RPMI7951 (cell line): ENCODE data around the gene STON1. TPM values are rescaled to one million over a fixed set of nuclear protein-coding genes. Genes with fewer than 3 reads are reported as not detected.
"Not testable (repeated sequence)": the region's sequence is repeated elsewhere in the genome, so short reads cannot be mapped to it uniquely, and the experiment has no call there.

ENCODE experiments used
- DNase-seq: peaks from one replicate; pipeline ENCODE4 v3.0.0-alpha.2; 2012; ENCODE audit warnings: low read depth
- total RNA-seq: library from RNA; depleted of rRNA; stranded (reverse); fragments of >200 nt; shearing (Covaris generic); gene quantifications from 2 replicates; pipeline ENCODE4 v1.2.3, GENCODE V29; 2014

Gene STON1
- total RNA-seq, 1 experiment from 2014 or later = 7.0 TPM

DNA sequence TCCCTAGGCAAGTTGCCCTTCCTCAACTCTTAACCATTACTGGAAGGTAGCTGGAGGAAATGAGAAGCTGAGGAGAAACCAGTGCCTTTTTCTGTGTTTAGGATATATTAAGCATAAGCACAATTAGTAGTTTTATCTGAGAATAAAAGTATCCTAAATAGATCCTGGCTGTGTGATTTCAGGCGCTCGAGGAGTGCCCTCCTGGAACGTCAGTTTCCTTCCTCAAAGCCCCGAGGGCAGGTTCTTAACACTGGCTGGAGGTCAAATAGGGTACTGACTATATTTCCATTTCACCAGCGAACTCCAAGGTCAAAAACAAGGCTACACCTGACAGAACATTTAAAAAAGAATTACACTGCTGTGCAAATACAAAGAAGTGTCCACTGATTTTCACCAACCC, 1.5 kb upstream of the STON1 start:
- no peak for DNase-seq

DNA sequence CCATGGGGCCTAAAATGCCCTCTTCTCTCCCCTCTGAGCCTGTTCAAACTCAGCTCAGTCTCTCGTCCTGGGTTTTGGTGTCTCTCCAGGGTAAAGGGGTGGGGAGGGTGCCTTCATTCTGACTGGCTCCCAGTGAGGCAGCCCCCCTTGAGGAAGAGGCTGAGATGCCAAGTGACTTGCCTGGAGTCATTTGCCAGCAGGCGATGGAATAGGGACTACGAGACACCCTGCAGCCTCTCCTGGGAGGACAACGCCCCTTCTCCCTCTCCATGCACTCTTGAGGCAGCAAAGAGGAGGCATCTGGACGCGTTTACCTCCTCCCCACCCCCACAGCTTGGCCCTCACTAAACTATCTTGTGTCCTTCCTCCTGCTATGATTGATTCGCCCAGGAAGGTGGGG, 760 bp upstream of the STON1 start:
- no peak for DNase-seq

DNA sequence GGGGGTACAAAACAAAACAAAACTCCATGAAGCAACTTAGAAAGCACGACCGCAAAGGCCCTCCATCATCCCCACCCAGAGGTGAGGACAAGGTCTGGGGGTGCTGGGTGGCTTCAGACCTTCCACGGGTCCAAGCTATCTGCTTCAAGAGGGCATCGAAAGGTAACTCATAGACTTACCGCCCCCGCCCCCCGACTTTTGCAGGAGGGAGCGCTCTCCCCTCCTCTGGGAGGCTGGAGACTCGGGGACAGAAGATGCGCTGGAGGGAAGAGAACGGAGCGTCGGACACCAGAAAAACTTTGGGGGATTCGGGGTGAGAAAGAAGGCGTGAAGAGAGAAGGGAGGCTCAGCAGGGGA, 300 bp upstream of the STON1 start:
- DNase-seq = no peak

GRCh38 chr2:48531141-48531648, 1.2 kb downstream of the STON1 start:
- DNase-seq = peak; percentile 96

DNA sequence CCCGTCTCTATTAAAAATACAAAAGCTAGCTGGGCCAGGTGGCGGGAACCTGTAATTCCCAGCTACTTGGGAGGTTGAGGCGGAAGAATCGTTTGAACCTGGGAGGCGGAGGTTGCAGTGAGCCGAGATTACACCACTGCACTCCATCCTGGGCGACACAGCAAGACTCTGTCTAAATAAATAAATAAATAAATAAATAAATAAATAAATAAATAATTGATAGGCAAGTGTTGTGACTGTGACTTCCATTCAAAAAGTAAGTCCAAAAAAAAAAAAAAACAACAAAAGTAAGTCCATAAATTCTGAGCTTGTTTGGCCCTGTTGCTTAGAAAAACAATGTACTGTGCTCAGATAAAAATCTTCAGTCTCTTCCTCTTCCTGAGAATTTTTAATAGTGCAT, 2.2 kb downstream of the STON1 start:
- no peak for DNase-seq

DNA sequence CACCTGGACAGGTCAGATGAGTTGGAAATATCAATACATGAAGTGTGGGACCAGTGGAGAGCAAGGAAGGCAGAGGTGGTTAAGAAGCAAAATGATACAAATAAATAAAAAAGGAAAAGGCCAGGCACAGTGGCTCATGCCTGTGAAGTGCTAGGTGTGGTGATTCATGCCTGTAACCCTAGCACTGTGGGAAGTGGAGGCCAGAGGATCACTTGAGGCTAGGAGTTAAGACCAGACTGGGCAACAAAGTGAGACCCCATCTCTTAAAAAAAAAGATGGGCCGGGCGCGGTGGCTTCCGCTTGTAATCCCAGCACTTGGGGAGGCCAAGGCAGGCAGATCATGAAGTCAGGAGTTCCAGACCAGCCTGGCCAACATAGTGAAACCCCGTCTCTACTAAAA, 2.9 kb downstream of the STON1 start:
- DNase-seq = no peak

- DNase-seq = no peak
Measured at GRCh38 chr2:48534781-48535180, 4.8 kb downstream of the STON1 start.

DNA sequence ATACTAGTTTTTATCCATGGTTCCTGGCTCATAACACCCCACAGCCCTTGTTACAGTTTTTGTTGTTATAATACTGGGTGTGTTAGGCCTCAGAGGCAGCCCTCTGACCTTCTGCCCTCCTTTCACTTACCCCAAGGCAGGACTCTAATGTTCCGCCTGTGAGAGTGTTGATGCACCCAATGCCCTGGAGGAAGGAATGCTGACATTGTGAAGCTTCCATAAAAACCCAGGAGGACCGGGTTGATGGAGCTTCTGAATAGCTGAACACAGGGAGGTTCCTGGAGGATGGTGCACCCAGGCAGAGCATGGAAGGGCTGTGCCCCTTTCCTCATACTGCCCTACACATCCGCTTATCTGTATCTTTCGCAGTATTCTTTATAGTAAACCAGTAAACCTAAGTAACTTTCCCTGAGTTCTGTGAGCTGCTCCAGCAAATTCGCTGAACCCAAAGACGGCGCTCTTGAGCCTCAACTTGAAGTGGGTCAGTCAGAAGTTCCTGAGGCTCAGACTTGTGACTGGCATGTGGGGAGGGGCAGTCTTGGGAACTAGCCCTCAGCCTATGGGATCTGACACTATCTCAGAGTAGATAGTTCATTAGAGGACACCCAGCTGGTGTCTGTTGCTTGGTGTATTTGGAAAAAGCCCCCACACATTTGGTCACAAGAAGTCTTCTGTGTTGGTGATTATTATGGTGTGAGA, 10.4 kb downstream of the STON1 start:
- no peak for DNase-seq

- no peak for DNase-seq
Measured at GRCh38 chr2:48541666-48542389, 11.9 kb downstream of the STON1 start.

GRCh38 chr2:48543895-48544294, 13.9 kb downstream of the STON1 start:
- no peak for DNase-seq

DNA sequence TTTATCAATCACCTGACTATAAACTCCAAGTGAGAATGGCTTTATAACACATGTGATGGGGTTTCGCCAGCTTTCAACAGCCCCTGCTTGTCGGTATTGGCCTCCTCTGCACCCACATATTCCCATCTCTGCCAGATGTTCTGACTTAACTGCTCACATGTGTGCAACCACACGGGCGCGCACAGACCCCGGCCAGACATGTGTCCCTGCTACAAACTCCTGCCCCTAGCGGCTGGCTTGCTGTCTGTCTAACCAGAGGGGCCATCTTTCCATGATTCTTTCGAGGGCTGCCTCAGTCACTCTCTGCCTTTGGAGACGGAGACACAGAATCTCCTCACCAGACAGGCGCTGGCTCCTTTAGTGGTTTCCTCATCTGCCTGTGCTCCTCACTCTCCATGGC, 15.3 kb downstream of the STON1 start:
- DNase-seq = no peak

DNA sequence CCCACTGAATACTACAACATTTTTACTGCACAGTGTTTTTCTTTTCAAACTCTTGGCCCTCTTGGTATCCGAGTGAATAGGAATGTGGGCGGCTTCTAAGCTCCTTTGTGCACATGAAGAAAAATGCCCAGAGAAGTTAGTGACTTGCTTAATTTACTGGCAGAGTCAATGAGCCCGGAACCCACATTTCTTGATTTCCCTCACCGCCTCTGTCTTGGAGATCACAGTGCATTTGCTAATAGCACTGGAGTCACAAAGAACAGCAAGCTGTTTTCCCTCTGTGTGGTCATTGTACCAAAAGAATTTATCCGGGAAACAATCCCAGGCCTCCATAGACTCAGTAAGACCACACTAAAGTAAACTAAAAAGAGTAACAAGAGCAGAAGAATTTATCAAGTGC, 18.9 kb downstream of the STON1 start:
- DNase-seq = no peak

DNA sequence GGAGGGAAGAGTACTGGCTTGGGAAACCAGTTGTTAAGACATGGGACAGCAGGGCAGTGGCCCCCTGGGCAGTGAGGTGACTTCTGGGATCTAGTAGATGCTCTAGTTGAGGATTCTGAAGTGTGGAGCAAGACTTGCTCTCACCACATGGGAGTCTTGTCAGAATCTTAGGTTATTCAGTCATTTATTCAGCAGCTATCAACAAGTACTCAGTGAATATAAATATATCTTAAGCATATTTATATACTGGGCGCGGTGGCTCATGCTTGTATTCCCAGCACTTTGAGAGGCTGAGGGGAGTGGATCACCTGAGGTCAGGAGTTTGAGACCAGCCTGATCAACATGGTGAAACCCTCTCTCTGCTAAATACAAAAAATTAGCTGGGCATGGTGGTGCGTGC, 20.0 kb downstream of the STON1 start:
- no peak for DNase-seq

DNA sequence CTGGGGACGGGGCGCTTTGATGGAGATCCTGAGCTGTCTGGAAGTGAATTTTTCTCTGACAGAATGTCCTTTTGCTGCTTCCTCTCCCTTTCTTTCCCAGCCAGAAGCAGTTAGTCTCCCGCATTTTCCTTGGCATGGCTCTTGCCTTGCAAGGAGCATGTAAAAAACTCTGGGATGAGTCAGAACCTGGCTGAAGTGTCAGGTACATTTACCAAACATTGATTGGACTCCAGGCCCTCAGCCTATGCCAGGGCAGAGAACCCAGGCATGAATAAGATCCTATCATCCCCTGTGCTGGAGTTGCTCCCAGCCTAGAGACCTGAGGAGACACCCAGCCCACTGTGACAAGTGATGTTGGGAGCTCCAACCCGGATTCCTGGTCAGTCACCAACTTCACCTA, 21.6 kb downstream of the STON1 start:
- DNase-seq = no peak

DNA sequence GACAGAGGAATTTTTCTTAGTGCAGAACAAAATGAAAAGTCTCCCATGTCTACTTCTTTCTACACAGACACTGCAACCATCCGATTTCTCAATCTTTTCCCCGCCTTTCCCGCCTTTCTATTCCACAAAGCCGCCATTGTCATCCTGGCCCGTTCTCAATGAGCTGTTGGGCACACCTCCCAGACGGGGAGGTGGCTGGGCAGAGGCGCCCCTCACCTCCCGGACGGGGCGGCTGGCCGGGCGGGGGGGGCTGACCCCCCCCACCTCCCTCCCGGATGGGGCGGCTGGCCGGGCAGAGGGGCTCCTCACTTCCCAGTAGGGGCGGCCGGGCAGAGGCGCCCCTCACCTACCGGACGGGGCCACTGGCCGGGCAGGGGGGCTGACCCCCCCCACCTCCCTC, 25.1 kb downstream of the STON1 start:
- not testable (repeated sequence) for DNase-seq

DNA sequence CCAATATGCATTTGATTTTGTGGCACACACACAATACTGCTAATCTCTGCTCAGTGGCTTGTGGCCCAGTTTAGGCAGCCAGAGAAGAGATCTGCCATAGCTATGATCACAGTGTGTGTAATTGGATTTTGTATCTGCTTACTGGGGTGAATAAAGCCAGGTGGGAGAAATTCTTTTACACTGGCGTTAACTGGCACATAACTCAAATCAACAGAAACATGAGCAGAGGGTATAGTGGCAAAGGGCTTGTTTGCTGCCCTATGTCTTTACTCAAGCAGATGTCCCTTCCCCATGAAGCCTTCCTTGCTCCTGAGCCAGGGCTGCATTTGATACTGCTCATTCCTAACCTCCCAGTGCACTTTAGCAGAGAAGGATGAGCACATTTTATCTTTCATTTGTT, 28.5 kb downstream of the STON1 start:
- DNase-seq = no peak

DNA sequence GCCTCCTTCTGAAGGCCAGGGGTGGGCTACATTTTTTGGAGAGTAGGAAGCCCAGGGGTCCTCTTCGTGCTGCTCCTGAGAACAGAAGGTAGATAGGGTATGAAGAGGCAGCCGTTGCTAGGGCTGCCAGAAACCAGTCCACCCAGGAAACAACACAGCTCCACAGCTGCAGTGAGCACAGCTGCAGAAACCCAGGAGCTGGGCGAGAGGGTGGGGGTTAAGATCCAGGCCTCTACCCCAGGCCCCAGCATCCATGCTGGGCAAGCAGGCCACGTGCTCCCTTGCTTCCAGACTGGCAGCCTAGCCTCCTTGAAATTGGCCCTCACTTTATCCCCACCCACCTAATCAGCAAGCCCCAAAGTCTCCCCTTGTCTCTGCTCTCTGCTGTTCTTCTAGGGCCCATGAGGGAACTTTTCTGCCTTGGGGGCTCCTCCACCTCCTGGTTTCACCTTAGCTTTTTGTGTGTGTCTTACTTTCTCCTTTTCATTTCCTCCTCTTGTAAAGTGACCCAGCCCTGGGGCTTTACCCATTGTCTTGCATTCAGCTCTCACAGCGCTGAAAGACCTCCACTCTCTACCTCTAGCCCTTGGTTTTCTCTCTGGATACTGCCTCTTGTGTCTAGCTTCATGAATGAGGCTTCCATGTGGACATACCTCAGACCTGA, 30.7 kb downstream of the STON1 start:
- no peak for DNase-seq

- DNase-seq = no peak
Measured at GRCh38 chr2:48562281-48562680, 32.3 kb downstream of the STON1 start.

- DNase-seq = peak; percentile 41
Measured at GRCh38 chr2:48566592-48567310, 36.8 kb downstream of the STON1 start.

GRCh38 chr2:48567671-48568070, 37.7 kb downstream of the STON1 start:
- no peak for DNase-seq

DNA sequence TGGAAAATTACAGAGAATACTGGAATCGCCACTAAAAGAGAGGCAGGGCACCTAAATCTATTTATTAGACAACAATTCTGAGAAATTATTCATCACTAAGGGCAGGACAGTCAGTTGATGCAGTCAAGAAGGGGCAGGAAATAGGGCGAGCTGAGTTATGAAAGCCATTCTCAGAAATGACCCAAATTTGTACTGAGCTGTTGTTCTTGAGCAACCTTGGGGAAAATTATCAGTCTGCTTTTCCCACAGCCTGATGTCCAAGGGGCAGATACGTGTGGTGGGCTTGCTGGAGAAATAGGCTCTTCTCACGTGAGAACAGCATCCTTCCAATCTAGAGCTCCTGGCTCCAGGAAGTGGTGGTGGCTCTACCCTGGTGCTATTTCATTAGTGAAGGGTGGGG, 38.6 kb downstream of the STON1 start:
- no peak for DNase-seq

DNA sequence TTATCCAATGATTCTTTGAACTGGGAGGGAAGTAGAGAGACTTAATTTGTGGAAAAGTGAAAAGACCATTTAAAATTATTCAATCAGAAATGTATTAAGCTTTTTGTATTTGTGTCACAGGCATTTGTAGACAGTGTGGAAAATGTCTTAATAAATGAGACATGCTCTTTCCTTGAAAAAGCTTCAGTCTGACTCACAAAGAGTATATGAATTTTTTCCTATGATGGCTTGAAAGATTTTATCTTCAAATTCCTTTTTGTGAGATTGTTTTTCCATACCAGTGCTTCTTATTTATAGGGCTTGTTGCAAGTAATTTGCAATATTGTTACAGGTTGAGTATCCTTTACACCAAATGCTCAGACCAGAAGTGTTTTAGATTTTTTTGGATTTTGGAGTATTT, 39.5 kb downstream of the STON1 start:
- DNase-seq = no peak
